NCI-H69 (cell line): ENCODE measurements around the gene TTC28.

Experiments used
- DNase-seq: peaks from one replicate; lab custom pipeline; 2025; lab: John Stamatoyannopoulos, UW

TTC28 gene

GRCh38 chr22:28046100-28046499, 633.5 kb downstream of the TTC28 start:
- no peak for DNase-seq

GRCh38 chr22:28044546-28045173, 635.0 kb downstream of the TTC28 start:
- no peak for DNase-seq

- no peak for DNase-seq
Observed at GRCh38 chr22:28043266-28043665, 636.4 kb downstream of the TTC28 start.

- peak; percentile 100 for DNase-seq
Observed at GRCh38 chr22:28034760-28035401, 644.8 kb downstream of the TTC28 start.

GRCh38 chr22:28034145-28034759, 645.4 kb downstream of the TTC28 start:
- peak; percentile 54 for DNase-seq

- DNase-seq: peak; percentile 77
Observed at GRCh38 chr22:28032861-28033260, 646.8 kb downstream of the TTC28 start.

- DNase-seq: no peak
Observed at GRCh38 chr22:28031383-28031922, 648.2 kb downstream of the TTC28 start.

GRCh38 chr22:28030473-28030872, 649.2 kb downstream of the TTC28 start:
- peak; percentile 22 for DNase-seq

- peak; percentile 48 for DNase-seq
Observed at GRCh38 chr22:28029956-28030355, 649.7 kb downstream of the TTC28 start.

- DNase-seq: peak; percentile 99
Observed at GRCh38 chr22:28029201-28029948, 650.3 kb downstream of the TTC28 start.

GRCh38 chr22:28027453-28028448, 651.9 kb downstream of the TTC28 start:
- DNase-seq: no peak

- no peak for DNase-seq
Observed at GRCh38 chr22:28025866-28026575, 653.6 kb downstream of the TTC28 start.

GRCh38 chr22:28025333-28025732, 654.3 kb downstream of the TTC28 start:
- no peak for DNase-seq

GRCh38 chr22:28024422-28024888, 655.2 kb downstream of the TTC28 start:
- DNase-seq: no peak

GRCh38 chr22:28023774-28024173, 655.9 kb downstream of the TTC28 start:
- peak; percentile 66 for DNase-seq

GRCh38 chr22:28023036-28023435, 656.6 kb downstream of the TTC28 start:
- no peak for DNase-seq

GRCh38 chr22:28021998-28022660, 657.5 kb downstream of the TTC28 start:
- peak; percentile 48 for DNase-seq

GRCh38 chr22:28021116-28021997, 658.3 kb downstream of the TTC28 start:
- peak; percentile 57 for DNase-seq
